Iris pigment epithelial cell (primary cell): ENCODE measurements around the gene SPEG.

Experiments used
- DNase-seq: peaks from one replicate; pipeline ENCODE4 v3.0.0-alpha.2; 2011; ENCODE audit warnings: low read depth

SPEG gene

GRCh38 chr2:219533930-219534661 lies 99.5 kb downstream of the SPEG start:
- DNase-seq: no peak

GRCh38 chr2:219536425-219536824 lies 101.8 kb downstream of the SPEG start:
- DNase-seq: no peak

- no peak for DNase-seq
These were observed 102.3 kb downstream of the SPEG start for GRCh38 chr2:219536967-219537366.

GRCh38 chr2:219537657-219538488 lies 103.2 kb downstream of the SPEG start:
- DNase-seq: no peak

GRCh38 chr2:219538504-219538951 lies 103.9 kb downstream of the SPEG start:
- peak; percentile 31 for DNase-seq

GRCh38 chr2:219538956-219539788 lies 104.5 kb downstream of the SPEG start:
- DNase-seq: no peak

GRCh38 chr2:219539926-219540678 lies 105.5 kb downstream of the SPEG start:
- no peak for DNase-seq

- no peak for DNase-seq
These were observed 106.3 kb downstream of the SPEG start for GRCh38 chr2:219540784-219541504.

- peak; percentile 62 for DNase-seq
These were observed 107.1 kb downstream of the SPEG start for GRCh38 chr2:219541611-219542180.

GRCh38 chr2:219542931-219543595 lies 108.4 kb downstream of the SPEG start:
- peak; percentile 47 for DNase-seq

GRCh38 chr2:219543596-219544358 lies 109.1 kb downstream of the SPEG start, which contains the start of the genes CHPF and TMEM198:
TSS of gene CHPF (minus strand) at chr2:219543809. CDS start at chr2:219543538, 271 bp downstream.
TSS of gene TMEM198 (plus strand) at chr2:219544028. CDS start at chr2:219544728, 700 bp downstream.
- DNase-seq: peak; percentile 97

GRCh38 chr2:219544567-219544966 lies 109.9 kb downstream of the SPEG start:
- no peak for DNase-seq

- DNase-seq: no peak
These were observed 110.8 kb downstream of the SPEG start for GRCh38 chr2:219545295-219545942.

- DNase-seq: no peak
These were observed 111.3 kb downstream of the SPEG start for GRCh38 chr2:219545943-219546352.

- DNase-seq: no peak
These were observed 113.0 kb downstream of the SPEG start for GRCh38 chr2:219547621-219548020.
